C4-2B (cell line): Measurements from ENCODE around the gene LLPH.
"Not testable (repeated sequence)": the region's sequence is repeated elsewhere in the genome, so short reads cannot be mapped to it uniquely, and the experiment has no call there.

Experiments used
- H3K27ac ChIP-seq: fragments of 450-650 bp; 2 replicates; pipeline ENCODE4 v1.5.1; 2017
- CTCF ChIP-seq: fragments of 450-650 bp; conservative IDR thresholded peaks from 2 replicates; pipeline ENCODE4 v1.5.1; 2017; ENCODE audit warnings: mild to moderate bottlenecking
- ZFX ChIP-seq: fragments of 450-650 bp; IDR thresholded peaks from 2 replicates; pipeline ENCODE4 v1.6.1; 2017

The LLPH gene

DNA sequence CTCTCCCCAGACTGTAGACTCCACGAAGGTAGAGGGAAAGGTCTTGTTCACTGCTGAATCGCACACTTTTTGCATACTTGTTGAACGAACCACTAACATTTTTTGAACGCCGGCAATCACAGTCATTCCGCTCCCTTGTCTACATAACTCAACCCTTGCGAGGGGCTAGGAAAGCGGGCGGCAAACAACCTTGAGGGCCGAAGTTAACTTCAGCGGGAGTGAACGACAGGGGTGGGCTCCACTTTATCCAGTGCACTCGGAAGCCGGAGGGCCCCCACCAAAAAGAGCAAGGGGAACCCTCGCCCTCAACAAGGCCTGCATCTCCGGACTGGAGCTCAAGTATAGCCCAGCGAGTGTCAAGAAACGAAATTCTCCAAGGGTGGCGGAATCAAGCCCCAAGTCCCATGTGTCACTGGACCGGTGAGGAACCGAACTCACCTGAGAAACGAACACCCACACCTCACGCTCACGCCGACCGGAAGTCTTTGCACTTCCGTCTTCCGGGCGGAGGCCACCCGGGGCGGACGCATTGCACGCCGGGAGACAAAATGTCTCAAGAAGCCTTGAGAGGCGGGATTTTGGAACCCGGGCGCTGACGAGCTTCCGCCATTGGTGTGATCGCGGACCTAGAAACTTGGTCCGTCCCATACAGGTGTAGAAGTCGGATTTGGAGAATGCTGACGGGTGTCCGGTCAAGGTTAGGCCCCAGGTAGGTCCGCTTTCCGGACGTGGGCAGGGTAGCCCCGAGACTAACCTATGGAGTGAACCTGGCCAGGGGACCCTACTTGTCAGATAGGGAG is at the start of gene LLPH:
LLPH (minus strand) TSS at position 484 of the 800 bp plus-strand sequence. CDS start 1,644 bp downstream, outside the sequence.
- TF ChIP-seq CTCF (no peak), ZFX (no peak)
- peak within 1 kb of the TSS; percentile 83 for H3K27ac ChIP-seq

DNA sequence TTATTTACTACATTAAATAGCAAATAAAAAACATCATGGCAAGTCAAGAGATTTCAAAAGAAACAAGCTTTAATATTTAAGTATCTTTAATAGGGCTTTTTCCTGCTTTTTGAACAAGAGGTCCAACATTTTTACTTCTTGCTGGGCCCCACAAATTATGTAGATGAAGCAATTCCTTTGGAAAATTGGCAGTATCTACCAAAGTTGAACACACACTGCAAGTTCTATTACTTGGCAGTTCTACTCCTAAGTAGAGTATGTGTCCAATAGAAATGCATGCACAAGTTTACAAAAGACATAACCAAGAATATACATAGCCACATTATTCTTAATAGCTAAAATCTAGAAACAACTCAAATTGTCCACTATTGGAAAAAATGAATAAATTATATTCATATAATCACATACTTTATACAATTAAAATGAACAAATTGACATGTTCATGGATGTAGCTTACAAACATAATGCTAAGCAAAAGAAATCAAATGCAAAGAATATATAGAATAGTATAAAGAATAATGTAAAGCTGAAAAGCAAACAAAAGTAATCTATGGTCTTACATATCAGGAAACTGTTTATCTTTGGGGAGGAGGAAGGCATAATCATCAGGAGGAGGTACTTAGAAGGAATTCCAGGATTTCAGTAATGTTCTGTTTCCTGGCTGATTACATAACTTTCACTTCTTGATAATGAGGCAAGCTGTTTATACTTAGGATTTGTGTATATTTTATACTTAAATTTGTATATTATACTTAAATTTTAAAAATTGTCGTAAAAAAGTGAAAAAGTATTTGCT is 45.8 kb upstream of the LLPH start:
- no peak for TF ChIP-seq CTCF
- TF ChIP-seq ZFX, result no peak
- H3K27ac ChIP-seq, result no peak overlapping the region

DNA sequence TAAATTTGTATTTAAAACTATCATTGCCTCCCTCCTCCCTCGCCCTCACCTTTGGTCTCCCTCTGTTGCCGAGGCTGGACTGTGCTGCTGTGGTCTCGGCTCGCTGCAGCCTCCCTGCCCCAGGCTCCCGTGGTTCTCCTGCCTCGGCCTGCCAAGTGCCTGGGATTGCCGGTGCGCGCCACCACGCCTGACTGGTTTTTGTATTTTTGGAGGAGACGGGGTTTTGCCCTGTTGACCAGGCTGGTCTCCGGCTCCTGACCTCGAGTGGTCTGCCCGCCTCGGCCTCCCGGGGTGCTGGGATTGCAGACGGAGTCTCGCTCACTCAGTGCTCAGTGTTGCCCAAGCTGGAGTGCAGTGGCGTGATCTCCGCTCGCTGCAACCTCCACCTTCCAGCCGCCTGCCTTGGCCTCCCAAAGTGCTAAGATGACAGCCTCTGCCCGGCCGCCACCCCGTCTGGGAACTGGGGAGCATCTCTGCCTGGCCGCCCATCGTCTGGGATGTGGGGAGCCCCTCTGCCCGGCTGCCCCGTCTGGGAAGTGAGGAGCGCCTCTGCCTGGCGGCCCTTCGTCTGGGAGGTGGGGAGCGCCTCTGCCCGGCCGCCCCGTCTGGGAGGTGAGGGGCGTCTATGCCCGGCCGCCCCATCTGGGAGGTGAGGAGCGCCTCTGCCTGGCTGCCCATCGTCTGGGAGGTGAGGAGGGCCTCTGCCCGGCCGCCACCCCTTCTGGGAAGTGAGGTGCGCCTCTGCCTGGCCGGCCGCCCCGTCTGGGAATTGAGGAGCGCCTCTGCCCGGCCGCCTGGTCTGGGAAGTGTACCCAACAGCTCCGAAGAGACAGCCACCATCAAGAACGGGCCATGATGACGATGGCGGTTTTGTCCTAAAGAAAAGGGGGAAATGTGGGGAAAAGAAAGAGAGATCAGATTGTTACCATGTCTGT is 44.1 kb upstream of the LLPH start:
- not testable (repeated sequence) for H3K27ac ChIP-seq

- TF ChIP-seq ZFX, result no peak
- TF ChIP-seq CTCF, result no peak
- H3K27ac ChIP-seq, result no peak overlapping the region; the same call in 1 of the 2 replicates
Observed at GRCh38 chr12:66170606-66171005, 40.1 kb upstream of the LLPH start.

DNA sequence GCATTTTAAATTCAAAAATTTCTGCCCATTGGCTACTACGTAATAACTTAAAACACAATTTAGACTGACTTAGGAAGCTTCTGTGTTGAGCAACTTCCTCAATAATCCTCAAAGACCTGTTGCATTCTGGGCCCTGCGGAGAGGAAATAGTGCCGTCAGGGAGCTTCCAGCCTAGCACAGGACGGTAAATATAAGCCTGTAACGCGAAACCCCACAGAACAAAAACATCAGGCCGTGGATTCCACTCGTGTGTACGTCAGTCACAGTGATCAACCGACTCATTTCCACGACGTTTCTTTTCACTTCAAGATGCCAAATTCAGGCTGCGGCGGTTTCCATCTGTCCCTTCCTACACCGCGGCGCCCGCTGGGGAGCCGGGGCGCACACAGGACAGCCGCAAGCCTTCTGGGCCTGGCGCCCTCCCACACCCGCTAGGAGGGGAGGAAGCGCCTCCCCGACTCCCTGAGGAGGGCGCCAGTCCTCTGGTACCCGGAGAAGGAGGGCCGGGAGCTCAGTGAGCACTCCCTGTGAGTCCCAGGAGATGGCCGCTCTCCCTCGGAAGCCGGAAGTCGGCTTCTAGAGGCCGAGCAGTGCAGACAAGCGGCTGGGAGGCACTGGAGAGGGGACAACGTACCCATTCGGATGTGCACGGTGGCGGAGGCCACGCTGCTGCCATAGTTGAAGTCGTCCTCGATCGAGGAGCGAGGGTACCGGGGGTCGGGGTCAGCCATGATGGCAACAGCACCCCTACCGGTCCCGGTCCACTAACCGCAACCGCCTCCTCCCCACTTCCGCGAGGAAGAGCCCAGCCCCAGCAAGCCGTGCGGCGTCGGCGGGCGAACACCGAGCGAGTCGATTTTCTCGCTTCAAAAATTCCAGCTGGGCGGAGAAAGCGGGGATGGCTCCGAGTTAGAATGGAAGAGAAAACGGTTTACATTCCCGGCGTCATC is 38.9 kb upstream of the LLPH start, which contains the start of gene TMBIM4:
TMBIM4 (minus strand) TSS at position 776 of the 950 bp plus-strand sequence; CDS start at position 731, 45 bp downstream.
- TF ChIP-seq CTCF, result peak; percentile 75
- peak; percentile 82 for TF ChIP-seq ZFX
- peak within 1 kb of the TSS; percentile 87 for H3K27ac ChIP-seq

GRCh38 chr12:66168410-66168809 is 37.9 kb upstream of the LLPH start:
- TF ChIP-seq ZFX (no peak), CTCF (no peak)
- no peak overlapping the region for H3K27ac ChIP-seq
